Stimulated activated CD8-positive, alpha-beta memory T cell treated with anti-CD3 and anti-CD28 coated beads, Interleukin-15, amount 100 ng/mL, for 48 hours (primary cell): ENCODE results near the gene INTS15.
A peak's percentile ranks its signal among the peaks of the same experiment; 100 is the strongest.
"Not testable (repeated sequence)": the region's sequence is repeated elsewhere in the genome, so short reads cannot be mapped to it uniquely, and the experiment has no call there.

Experiments used
- DNase-seq, 2 donors: peaks; one replicate each; pipeline ENCODE4 v3.0.0-alpha.2; 2020; ENCODE audit warnings: low read depth in 2 of 2

The INTS15 gene

DNA sequence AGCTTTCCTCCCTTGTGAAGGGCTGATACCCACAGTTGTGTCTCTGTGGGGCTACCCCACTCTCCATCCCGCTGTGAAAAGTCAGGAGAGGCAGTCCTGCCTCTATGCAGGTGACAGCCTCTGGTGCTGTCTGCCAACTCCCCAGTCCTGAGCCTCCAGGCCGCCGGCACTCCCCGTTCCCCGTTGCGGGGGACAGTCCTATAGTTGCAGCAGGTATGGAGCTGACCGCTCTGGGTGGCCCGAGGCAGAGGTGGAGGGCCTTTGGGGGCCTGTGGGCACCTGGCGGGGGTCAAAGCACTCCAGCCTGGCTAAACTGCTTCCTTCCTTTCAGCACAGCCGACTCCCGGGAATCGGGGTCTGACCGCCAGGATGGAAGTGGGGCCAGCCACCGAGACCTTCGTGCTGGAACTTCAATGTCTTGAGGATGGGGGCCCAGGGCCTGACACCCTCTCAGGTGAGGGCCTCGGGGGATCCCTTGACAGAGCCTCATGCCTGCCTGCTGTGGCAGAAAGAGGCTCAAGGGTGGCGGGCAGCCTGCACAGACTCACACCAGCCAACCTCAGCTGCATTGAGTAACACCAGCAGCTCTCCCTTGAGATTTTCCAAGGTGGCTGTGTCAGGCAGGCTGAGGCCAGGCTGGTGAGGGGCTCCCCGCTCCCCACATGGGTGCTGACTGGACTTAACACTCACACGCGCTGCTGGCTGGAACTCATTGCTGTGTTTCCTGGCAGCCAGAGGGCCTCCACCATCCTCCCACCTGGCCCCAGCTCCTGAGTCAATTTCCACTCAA, 27.2 kb downstream of the INTS15 start:
- DNase-seq = no peak

DNA sequence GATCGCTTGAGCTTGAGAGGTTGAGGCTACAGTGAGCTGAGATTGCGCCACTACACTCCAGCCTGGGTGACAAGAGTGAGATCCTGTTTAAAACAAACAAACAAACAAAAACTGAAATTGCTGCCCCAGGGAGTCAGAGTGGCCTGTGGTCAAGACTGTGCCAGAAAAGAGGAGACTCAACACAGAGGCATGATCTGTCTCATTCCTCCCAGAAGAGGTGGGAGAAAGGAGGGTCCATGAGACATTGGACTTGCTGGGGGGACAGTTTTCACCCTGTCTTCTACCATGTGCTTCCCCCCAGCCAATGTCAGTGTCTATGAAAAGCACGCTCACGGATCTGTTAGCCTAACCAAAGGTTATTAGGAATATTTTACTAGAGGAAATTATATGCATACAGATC, 28.8 kb downstream of the INTS15 start:
- no peak for DNase-seq

DNA sequence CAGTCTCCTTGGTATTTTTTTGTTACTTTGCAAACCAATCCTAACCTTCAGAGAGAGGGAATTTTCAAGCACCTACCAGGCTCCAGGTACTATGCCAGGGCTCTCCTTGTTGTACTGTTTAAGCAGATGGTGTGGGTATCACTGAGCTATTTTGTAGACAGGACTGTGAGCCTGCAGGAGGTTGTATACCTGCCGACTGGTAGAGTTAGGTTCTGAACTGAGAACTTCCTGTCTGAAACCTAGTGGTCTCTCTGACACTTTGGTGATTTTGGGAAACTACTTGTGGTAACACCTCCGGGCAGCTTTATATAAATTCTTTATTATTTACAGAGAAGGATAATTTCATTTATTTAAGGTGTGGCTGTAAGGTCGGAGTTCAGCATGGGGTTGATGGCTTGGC, 30.1 kb downstream of the INTS15 start:
- no peak for DNase-seq

DNA sequence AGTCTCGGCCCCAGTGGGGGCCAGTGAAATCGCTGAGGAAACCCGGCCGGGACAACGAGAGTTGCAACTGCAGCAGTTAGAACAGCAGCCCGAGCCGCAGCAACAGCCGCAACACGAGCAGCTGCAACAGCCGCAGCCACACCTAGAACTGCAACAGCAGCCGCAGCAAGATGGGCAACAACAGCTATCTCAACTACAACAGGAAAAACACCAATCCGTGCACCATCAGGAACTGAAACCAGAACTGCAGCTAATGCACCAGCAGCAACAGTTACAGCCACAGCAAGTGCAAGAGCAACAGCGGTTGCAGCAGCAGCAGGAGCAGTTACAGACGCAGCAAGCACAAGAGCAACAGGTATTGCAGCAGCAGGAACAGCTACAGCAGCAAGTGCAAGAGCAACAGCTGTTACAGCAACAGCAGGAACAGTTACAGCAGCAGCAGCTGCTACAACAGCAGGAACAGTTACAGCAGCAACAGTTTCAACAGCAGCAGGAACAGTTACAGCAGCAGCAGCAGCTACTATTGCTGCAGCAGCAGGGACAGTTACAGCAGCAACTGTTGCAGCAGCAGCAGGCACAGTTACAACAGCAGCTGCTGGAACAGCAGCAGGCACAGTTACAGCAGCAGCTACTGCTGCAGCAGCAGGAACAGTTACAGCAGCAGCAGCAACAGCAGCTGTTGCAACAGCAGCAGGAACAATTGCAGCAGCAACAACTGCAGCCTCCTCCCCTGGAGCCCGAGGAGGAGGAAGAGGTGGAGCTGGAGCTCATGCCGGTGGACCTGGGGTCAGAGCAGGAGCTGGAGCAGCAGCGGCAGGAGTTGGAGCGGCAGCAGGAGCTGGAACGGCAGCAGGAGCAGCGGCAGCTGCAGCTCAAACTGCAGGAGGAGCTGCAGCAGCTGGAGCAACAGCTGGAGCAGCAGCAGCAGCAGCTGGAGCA, 31.6 kb downstream of the INTS15 start:
- no peak for DNase-seq

DNA sequence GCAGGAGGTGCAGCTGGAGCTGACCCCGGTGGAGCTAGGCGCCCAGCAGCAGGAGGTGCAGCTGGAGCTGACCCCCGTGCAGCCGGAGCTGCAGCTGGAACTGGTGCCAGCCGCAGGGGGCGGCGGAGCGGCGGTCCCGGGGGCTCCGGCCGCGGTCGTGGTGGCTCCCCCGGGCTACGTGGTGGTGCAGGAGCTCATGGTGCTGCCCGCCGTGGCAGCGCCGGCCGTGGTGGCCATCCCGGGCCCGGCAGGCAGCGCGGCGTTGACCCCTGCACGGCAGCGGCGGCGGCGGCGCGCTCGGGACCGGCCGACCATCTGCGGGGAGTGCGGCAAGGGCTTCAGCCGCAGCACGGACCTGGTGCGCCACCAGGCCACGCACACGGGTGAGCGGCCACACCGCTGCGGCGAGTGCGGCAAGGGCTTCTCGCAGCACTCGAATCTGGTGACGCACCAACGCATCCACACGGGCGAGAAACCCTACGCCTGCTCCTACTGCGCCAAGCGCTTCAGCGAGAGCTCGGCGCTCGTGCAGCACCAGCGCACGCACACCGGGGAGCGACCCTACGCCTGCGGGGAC, 32.4 kb downstream of the INTS15 start:
- DNase-seq = no peak

DNA sequence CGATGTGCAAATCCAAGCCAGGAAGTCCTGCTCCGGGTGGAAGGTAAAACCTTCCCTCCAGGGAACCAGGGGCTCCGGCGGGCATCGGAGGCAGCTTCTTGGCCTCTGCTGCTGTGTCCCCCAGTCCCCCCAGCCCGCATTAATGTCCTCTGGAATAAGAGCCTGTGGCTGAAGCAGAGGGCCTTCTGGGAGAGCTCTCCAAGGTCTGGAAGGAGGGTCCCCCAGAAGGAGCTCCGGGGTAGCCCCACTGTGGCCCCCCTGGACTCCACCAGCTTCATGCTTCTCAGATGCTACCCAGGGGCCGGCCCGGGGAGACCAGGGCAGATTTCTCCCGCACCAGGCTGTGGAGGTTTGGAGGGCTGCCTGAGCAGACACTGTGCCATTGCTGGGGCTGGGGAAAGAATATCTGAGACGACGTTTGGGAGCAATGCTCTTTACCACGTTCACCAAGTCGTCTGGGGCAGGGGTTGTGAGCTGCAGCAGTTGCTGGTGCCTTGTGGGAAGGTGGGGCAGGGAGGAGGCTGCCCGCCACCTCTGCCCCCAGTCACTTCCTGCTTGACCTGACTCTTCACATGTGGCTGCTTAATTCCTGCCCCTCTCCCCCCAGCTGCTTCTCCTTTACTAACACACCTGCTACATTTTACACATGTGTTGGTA, 33.9 kb downstream of the INTS15 start:
- no peak for DNase-seq

DNA sequence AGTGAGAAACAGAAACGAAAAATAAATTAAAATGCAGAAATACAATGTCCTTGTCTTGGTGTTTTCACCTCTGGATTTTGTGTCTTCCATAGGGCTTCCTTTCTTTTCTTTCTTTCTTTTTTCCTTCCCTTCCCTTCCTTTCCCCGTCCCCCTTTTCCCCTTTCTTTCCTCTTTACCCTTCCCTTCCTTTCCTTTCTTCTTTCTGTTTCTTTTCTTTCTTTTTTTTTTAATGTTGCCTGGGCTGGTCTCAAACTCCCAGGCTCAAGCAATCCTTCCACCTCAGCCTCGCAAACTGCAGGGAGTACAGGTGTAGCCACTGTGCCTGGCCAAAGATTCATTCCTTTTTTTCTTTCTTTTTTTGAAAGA, 34.4 kb downstream of the INTS15 start:
- DNase-seq = no peak

DNA sequence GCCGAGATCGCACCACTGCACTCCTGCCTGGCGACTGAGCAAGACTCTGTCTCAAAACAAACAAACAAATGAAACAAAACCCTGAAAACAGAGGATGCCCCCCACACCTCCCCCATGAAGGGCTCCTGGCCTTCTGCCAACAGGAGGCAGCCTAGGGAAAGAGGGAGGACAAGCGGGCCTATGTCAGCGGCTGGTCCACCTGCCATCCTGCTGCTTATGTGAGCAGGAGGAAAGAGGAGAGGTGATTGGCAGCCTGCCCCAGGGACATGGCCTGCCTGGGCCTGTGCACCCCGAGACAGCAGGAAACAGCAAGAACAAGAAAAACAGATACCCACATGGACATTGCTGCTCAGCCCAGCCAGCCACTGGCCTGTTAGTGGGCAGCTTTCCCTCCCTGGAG, 38.2 kb downstream of the INTS15 start:
- no peak for DNase-seq

DNA sequence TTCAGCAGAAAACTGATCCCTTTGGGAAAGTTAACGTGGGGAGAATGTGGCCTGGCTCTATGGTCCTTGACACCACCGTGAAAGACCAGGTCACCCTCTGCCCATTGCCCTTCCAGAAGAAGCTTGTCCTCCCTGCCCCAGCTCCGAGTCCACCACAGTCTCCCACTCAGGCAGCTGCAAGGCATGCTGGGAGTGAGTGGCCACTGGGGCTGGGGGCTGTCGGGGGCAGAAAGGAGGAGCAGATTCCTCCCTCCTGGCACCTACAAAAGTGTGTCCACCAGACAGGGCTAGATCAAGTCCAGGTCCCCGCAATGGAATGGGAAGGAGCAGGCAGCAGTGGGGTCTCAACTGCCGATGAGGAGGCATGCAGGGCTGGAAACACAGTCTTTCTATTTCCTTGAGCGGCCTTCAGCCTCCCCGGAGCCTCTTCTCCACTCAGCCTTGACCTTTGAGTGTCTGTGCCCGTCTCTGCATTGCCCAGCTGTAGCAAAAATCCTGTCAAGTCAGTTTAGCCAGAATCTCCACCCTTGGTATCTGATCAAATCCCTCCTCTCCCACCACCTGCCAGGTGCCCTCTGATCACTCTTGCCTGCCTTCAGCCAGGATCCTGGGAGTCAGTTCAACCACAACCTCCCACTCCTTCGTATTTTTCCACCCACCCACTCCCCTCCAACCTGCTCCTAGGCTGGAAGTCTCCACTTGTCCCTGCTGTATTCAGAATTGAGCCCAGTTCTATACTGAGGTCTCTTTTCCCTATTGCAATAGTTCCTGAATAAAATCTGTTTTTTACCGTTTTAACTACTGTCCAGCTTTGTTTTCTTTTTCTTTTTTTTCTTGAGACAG, 40.4 kb downstream of the INTS15 start:
- DNase-seq = no peak

DNA sequence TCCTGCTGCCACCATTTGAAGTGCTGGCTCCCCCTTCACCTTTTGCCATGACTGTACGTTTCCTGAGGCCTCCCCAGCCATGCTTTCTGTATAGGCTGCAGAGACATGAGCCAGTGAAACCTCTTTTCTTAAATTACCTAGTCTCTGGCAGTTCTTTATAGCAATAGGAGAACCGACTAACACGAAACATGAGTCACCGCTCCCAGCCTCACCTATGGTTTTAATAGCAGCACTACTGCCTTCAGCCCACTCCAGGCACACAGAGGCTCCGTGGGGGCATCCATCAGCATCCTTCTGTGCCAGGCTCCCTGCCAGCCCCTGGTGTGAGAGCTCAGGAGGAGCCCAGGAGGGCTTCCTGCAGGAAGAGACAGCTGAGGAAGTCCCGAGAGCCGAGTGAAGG, 41.8 kb downstream of the INTS15 start:
- DNase-seq = no peak

DNA sequence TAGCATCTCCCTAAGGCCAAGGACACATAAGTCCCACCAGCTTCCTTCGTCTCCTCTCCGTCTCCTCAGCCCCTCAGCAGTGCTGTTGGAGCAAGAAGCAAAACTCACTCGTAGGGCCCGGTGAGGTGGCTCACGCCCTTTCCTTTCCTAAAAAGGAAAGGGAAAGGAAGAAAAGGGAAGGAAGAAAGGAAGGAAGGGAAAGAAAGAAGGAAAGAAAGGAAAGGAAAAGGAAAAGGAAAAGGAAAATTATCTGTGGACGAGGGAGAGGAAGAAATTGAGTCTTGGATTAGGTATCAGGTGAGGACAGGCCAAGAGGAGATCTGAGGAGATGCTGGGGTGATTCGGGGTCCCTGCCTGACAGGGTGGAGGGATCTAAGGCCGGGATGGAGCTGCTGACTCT, 44.2 kb downstream of the INTS15 start:
- no peak for DNase-seq

DNA sequence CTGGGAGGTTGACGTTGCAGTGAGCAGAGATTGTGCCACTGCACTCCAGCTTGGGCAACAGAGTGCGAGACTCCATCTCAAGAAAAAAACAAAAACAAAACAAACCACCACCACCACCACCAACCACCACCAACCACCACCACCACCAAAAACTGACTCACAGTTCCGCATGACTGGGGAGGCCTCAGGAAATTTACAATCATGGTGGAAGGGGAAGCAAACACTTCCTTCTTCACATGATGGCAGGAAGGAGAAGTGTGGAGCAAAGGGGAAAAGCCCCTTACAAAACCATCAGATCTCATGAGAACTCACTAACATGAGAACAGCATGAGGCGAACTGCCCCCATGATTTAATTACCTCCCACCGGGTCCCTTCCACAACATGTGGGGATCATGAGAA, 45.1 kb downstream of the INTS15 start:
- not testable (repeated sequence) for DNase-seq

DNA sequence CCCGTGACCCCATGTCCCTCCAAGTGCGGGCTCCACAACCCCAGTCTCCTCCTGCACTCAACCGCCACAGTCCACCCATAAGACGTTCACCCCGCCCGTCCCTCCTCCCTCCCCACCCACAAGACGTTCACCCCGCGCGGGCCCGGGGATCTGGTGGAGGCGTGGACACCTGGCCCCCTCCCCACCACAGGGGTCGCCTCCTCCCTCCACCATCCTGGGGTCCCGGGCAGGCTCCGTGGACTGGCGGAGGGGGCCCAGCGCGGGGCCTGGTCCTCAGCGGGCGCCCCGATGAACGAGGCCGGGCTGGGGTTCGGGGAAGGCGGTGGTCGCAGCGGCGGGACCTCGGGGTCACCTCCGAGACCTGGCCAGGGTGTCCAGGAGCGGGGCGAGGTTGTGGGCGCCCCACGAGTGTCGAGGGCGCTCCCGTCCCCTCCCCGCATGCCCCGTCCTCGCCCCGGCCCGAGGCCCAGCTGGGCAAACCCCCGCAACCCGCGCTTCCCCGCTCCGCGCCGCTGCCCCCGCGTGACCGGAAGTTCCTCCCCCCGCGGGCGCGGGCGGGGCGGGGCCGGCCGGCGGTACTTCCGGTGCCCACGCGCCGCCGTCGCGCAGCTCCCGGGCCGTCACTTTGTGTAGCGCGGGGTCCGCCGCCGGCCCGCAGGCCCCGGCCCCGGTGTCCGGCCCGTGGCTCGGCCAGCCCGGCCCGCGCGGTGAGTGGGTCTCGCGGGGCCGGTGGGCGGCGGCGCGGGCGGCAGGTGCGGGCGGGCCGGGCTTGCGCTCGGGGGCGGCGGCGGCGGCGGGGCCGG, 47.1 kb downstream of the INTS15 start, which contains the start of gene ZNF316:
Gene ZNF316, plus strand, starts transcription at position 578 of the 803 bp plus-strand sequence. CDS start 5,092 bp downstream, outside the sequence.
- DNase-seq = peak; percentile 32 to 43

DNA sequence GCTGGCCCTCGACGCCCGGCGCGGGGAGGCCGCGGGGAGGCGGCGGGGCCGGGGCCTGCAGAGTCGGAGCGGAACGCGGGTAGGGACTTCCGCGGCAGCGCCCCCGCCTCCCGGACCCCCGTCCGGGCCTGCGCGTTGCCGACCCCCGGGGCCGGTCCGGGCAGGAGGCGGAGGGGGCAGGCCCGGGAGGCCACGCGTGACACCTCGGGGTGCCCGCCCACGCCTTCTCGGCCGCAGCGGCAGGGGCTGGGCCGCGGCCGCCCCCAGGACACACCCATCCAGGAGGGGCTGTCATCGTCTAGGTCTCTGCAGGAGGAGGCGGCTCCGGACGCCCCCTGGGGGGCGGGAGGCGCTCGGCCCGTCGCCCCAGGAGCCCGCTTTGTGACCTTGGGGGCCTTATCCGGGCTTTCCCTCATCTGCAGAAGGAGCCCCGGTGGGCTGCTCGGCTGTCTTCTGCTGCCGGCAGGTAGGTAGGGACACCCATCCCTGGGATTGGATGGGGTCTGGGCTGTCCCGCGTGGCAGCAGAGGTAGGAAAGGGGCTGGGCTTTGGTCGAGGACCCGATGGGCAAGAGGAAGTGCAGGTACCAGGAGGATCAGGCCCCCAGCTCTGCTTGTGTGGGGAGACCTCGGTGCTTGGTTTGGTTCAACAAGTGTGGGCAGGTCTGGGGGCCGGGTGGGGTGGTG, 47.9 kb downstream of the INTS15 start:
- DNase-seq = peak; percentile 53 to 58

DNA sequence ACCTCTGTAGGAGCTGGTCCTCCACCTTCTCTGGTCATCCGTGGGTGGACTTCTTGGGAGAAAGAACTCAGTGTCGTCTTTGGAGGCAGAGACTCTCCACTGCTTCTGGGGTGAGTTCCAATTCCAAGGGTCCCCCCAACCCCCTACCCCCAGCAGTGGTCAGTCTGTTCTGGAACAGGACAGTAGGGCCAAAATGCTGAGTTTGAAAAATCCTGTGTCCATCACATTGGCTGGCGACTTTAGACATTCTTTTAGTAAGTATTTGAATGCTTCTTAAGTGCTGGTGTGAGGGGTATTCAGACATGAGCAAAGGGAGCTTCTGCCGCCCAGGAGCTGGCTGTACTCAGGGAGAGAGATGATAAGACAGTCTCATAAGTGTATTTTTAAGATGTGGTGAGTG, 49.2 kb downstream of the INTS15 start:
- no peak for DNase-seq

DNA sequence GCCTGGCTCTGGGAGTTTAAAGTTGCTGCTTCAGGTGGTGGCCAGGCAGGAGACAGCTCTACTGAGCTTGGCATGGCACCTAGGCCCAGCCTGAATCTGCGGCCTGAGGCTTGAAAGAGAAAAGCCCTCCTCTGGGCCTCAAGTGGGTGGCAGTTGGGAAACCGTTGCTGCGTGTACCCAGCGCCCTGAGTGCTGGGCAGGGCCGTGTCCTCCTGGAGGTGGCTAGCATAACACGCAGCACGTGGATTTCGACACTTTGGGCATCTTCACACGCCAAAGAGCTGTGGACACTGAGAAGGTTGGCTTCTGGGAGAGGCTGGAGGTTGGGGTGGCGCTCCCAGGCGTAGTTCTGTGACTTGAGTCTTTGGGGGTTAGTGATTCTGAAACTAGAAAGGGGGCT, 49.8 kb downstream of the INTS15 start:
- DNase-seq = no peak

DNA sequence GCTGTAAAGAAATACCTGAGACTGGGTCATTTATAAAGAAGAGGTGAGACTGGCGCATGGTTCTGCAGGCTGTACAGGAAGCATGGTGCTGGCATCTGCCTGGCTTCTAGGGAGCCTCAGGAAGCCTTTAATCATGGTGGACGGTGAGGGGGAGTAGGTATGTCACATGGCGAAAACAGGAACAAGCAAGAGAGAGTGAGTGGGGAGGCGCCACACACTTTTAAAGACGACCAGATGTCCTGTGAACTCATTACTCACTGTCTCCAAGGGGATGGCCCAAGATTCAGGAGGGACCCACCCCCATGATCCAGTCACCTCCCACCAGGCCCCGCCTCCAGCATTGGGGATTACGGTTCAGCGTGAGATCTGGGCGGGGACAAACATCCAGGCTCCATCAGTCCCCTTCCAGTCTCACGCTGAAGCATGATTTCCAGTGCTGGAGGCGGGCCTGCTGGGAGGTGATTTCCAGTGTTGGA, 50.5 kb downstream of the INTS15 start:
- peak in 1 of 2 donors; percentile 19 for DNase-seq

DNA sequence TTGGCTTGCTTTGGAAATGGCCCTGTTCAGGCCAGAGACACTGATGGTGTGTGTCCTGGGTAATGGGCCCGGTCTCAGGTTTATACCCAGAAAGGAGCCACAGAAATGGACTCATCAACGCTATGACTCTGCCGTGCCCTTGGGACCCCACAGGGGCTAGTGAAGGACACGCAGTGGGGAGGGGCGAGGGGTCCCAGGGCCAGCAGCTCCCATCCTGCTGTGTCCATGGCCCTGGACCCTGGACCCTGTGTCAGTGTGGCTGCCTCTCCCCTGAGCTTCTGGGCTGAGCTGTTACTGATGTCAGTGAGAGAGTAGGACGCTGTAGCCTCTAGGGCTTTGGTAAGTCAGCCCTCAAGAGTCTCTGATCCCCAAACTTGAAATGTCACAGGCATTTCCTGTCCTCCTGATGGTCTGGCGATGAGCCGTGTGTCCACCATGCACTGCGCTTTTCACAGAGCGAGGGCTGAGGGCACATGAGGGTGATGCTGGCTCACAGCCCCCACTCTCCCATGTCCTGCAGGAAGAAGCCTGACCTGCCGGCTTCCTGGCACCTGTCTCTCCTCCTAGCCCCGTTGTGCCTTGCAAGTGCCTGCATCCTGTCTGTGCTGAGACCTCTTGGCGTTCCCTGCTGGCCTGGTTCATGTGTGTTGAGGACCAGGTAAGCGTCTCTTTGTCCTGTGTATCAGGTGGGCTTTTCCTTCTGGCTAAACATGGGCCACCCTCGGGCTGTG, 51.6 kb downstream of the INTS15 start:
- DNase-seq = no peak
